NK-92 treated with Interleukin-12 subunit alpha and Interleukin-12 subunit beta, amount 100 ng/mL, for 24 hours (cell line): ENCODE results near the gene BRMS1.
A peak's percentile ranks its signal among the peaks of the same experiment; 100 is the strongest.
"Not testable (repeated sequence)": the region's sequence is repeated elsewhere in the genome, so short reads cannot be mapped to it uniquely, and the experiment has no call there.

Experiments used
- DNase-seq: peaks from one replicate; lab custom pipeline; 2025; lab: John Stamatoyannopoulos, UW

The BRMS1 gene

DNA sequence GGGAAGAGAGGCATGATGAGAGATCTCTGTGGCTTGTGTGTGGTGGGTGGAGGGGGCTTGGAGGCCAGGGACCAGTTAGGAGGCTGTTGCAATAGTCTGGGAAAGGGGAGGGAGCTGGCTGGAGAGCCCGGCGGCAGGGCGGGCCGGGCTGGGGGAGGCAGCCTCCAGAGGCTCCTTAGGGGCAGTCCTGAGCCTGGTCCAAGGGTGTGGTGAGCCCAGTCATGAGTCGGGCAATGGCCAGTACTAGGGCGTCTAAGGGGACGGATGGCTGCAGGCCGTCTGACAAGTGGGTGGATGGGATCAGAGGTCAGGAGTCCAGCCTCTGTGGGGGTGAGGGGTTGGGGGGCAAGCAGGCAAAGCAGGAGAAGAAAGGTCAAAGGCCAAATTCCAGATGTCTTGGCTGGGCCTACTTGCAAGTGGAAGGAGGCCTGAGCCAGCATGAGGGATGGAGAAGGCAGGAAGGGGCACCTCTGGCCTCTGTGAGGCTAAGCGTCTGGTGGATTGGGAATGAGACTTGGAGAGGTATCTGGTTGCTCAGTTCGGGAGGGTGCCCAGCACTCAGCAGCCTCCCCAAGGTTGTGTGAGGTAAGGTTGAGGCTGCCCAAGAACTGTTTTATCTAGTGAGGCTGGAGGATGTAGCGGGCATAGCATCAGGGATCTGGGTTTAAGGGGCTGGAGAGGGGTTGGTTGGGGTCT is 22.0 kb downstream of the BRMS1 start:
- DNase-seq = no peak

DNA sequence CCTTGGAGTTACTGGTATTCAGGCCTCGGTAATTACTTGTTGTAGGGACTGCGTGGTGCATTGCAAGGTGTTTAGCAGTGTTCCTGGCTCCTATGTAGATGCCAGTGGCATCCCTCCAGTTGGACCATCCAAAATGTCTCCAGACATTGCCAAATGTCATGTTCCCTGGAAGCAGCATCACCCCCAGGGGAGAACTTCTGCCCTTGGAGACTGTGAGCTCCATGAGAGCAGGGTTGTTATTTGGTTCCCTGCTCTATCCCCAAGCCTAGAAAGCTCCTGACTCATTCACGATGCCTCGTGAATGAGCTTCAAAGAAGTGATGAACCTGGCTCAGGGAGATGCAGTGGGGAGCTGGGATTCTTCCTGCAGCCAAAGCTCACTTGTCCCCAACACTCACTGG is 23.3 kb downstream of the BRMS1 start:
- no peak for DNase-seq

DNA sequence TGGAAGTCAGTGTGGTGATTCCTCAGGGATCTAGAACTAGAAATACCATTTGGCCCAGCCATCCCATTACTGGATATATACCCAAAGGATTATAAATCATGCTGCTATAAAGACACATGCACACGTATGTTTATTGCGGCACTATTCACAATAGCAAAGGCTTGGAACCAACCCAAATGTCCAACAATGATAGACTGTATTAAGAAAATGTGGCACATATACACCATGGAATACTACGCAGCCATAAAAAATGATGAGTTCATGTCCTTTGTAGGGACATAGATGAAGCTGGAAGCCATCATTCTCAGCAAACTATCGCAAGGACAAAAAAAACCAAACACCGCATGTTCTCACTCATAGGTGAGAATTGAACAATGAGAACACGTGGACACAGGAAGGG is 24.2 kb downstream of the BRMS1 start:
- DNase-seq = not testable (repeated sequence)

DNA sequence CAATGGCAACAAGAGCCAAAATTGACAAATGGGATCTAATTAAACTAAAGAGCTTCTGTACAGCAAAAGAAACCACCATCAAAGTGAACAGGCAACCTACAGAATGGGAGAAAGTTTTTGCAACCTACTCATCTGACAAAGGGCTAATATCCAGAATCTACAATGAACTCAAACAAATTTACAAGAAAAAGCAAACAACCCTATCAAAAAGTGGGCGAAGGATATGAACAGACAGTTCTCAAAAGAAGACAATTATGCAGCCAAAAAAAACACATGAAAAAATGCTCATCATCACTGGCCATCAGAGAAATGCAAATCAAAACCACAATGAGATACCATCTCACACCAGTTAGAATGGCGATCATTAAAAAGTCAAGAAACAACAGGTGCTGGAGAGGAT is 24.6 kb downstream of the BRMS1 start:
- not testable (repeated sequence) for DNase-seq

DNA sequence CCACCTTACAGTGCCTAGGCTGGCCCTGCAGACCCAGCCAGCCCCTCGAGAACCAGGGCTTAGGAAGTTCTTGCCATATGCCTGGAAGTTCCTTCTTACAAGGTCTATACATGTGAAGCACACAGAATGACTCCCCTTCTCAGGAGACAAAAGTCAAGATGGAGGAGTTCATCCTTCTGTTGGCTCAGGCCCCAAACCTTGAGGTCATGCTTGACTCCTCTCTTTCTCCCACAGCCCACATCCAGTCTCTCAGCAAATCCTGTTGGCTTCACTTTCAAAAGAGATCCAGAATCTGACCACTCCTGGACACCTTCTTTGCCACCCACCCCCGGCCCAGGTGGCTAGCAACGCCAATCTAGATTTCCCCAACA is 26.3 kb downstream of the BRMS1 start:
- DNase-seq = no peak

DNA sequence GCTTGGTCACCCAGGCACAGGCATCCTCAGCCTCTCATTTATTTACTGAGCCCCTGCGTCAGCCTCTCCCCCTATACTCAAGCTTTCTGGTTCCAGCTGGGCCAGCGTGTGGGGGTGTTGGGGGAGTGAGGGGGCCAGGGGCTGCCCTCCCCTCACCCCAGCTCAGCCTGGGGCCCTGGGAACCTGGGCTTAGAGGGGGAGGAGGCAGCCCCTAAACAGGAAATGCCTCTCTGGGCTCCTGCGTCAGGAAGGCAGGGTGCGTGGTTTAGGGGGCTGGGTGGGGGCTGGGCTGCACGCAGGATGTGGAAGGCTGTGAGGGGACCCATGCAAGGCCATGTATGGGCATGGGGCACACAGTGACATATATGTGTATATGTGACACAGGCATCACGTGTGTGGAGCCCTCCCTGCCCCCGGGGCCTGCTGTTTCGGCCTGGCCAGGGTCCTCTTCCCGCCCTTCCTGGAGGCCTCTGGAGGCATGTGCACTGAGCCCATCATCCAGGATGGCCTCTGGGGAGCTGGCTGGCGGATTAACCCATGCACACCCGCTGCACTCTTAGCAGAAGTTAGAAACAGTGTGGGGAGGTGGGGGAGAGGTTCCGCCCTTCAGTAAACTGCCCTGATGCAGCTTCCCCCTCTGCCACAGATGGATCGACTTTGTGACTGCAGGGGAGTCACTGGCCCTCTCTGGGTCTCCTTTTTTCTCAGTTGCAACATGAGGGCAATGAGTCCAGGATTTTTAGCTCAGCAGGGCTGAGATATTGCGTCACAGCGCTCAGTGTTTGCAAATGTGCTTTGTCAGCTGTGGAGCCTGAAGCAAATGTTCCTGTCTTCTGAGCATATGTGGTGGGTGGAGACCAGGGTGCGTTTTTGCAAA is 26.9 kb downstream of the BRMS1 start:
- DNase-seq = peak; percentile 71

DNA sequence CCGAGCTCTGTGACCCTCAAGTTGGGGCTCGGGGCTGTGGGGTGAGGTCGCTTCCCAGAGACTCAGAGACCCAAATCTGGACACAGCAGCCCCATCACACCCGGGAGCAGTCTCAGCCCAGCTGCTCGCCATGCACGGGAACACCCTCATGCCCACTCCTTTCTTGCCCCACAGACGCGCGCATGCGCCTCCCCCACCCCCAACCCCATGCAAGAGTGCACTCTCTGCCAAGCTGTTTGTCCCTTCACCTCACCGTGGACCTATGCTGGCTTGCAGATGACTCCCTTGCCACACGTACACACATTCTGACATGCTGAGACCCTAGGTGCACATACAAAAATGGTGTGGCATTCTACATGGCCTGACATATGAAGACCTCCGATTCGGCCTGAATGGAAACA is 27.6 kb downstream of the BRMS1 start:
- no peak for DNase-seq

DNA sequence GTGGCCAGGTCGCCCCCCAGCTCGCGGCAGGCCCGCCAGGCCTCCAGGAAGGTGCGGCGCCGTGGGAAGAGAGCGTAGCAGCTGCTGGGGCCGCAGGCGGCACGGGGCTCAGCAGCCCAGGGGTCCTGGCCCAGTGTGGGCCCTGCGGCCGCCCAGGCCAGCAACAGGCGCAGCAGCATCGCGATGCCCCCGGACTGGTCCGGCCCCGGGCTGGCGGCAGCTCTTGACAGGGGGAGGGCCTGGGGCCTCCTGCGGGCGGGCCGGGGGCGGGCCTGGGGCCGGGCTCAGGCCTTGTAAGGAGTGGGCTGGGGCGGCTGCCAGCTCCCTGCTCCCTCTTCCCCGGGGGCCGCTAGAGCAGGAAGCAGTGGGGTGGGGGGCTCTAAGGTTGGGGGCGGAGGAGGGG is 28.1 kb downstream of the BRMS1 start, which contains the start of gene CD248:
Gene CD248 (minus strand): TSS at position 196 of the 403 bp plus-strand sequence. CDS start 17 bp downstream, at position 179.
- no peak for DNase-seq

DNA sequence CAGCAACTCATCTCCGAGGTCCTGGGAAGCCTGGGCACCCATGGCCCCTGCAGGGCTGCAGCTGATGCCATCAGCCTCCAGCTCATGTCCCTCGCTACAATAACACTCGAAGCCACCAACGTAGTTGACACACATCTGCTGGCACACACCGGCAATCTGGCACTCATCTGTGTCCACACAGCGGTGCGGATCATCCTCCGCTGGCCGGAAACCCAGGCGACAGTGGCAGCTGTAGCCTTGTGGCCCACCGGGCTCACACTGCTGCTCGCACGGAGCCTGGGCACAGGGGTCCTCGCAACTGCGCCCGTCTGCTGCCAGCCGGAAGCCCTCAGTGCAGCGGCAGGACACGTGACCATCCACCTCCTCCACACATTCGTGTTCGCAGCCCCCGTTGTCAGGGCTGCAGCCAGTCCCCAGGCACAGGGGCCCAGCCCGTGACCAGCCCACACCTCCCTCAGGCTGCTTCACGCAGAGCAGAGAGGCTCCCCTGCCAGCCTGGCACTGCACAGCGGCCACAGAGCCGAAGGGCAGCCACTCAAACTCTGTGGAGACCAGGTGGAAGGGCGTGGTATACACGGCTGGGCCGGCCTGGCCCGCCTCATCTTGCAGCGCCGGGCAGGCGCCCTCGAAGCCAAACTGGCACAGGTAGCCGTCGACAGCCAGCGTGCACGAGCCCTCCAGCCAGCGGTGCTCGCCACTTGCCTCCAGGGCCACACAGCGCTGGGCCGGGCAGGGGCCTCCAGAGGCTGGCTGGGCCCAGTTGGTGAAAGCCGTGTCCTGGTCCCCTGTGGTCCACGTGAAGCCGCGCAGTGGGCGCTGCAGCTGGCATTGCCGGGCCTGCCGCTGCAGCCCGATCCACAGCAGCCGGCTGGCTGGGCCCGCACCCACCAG is 28.7 kb downstream of the BRMS1 start:
- no peak for DNase-seq

DNA sequence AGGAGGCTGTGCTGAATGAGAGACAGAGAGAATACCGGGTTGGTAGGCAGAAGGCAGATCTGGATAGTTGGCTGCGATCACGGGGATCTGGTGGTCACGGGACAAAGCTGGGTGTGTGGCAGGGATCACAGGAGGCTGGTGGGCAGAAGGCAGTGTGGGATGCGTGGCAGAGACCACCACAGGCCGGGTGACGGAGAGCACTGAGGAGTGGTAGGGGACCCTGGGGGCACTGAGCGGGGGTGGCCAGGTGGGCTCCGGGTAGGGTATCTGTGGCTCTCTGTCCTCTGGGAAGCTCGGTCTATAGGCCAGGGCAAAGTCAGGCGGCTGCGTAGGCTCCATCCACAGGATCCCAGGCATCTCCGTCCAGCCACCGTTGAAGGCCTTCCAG is 29.4 kb downstream of the BRMS1 start:
- no peak for DNase-seq

DNA sequence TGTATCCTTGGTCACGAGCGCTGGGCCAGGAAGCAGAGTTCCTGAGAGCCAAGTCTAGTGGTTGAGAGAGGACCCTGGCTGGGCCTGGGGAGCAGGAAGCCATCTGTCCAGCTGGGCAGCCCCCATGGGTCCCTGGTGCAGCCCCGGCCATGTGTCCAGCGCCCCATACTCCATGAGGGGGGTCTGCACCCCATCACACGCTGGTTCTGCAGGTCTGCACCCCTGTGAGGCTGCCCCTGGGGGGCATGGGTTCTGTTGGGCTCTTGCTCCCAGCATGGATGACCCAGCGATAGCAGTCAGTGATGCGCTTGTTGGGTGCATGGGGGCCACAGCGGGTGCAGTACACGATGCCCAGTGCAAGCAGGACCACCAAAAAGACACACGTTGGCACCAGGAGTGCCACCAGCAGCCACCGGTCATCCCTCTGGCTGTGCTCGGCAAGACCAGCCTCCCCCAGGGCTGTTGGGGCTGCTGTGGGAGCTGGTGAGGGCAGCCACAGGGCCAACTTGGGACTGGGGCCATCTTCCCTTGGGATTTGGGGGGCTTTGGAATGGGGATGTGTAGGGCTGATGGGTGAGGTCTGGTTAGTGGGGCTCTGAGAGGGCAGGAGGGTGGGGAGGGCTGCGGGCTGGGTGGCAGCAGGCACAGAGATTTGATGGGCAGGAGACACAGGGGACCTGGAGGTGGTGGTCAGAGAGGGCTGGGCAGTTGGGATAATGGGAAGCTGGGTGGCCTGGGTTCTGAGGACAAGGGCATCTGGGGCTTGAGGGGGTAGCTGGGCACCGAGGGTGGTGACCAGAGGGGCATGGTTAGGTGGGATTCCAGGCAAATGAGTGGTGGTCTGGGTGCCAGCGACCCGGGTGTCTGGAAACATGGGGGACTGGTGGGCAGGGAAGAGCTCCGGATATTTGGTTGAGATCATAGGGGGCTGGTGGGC is 30.1 kb downstream of the BRMS1 start:
- DNase-seq = no peak

DNA sequence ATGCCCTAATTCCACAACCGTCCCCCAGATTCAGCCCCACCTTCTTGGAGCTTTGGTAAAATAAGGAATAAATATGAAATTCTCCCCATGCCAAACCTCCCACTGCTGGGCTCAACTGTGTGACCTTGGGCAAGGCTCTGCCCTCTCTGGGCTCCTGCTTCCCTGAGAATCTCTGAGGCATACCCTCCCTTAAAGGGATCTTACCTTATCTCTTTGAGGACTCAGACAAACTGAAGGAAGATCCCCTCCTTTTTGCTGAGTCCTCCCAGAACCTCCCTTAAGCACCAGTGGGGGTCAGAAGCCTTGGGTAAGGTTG is 30.8 kb downstream of the BRMS1 start:
- no peak for DNase-seq

DNA sequence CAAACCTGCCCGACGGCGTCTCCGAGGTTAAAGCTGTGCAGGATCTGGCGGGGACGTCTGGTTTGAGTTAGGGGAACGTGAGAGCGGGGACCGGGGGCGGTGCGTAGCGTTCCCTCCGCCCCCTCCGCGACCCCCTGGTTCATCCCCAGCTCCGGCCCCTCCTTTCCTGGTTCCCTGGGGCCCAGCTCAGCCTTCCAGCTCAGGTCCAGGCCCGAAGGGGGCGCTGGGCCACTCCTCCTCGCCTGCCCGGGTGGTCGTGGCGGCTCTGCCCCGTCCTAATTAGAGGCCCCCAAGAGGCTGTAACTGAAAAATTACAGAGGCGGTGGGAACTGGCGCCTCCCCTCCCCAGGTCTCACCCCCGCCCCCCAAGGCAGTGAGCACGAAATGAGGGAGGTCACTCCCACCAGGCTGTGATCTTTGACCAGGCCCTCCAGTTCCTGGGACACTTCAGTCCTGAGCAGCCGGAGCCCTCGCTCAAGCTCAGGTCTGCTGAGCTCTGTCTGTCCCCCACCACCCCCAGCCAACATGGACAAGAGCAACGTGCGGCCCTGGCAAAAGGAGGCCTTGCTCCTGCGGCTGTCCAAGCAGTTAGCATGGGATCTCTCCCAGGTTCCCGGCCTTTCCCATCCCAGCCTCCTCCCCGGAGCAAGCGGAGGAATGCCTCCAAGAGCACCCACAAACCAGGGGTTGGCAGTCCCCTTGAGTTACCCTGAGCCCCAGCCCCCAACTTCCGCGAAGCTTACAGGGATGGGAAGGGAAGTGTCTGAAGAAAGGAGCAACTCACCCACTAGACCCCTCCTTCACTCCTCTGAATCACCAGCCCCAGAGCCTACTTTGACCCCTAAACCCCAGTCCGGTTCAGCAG is 31.4 kb downstream of the BRMS1 start:
- DNase-seq = no peak

DNA sequence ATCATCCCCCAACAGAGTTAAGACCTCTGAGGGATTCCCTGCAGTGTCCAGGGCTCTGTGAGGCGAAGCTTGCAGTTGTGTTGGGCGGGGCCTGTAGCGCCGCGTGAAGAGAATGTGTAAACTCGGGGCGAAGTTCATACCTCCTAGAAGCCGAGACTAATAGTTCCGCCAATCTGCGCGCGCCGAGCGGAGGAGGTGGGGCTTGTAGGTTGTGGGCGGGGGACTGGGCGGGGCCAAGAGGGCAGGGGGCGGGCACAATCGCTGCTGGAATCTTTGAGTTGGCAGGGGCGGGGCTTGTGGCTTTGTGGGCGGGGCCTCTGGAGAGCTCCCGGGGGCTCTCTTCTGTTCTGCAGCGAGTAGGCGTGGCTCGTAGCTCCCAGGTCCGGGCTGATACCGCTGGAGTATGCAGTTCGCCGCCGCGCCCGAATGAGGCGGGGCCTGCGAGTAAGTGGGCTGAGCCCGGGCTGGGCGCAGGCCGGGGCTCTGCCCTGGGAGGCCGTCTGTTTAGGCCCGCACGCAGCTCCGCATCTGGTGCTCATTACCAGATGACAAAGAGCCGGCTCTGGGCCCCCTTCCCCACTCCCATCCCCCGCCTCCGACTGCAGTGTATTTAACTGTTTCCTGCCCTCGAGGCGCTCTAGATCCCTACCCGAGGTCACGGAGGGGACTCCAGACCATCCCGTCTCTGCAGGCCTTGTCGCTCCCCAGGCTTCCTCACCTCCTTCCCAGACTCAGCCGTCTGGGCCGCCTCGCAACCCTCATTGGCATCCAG is 32.2 kb downstream of the BRMS1 start:
- DNase-seq = no peak

DNA sequence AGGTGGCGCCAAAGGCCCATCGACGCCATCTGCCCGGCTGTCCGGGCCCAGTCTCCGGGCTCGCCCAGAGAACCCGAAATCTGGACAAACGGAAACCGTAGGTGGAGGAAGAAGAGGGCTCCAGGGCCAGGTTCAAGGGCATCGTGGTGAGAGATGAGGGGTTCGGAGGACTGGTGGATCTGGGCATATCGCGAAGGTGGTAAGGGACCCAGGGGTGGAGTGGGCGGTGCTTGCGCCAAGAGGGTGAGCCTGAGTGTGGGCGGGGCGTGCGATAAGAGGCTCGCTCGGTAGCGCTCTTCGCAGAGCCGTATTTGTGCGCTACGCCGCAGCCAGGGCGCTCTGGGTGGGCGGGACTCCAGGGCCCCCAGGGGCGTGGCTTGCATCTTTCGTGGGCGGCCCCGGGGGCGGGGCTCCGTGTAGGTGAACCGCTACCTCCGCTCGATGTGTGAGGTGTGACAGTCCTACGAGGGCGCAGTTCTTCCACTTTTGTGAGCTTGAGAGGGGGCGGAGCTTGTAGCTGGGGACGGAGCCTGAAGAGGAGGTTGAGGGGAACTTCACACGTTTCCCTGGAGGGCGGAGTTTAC is 32.8 kb downstream of the BRMS1 start:
- no peak for DNase-seq

DNA sequence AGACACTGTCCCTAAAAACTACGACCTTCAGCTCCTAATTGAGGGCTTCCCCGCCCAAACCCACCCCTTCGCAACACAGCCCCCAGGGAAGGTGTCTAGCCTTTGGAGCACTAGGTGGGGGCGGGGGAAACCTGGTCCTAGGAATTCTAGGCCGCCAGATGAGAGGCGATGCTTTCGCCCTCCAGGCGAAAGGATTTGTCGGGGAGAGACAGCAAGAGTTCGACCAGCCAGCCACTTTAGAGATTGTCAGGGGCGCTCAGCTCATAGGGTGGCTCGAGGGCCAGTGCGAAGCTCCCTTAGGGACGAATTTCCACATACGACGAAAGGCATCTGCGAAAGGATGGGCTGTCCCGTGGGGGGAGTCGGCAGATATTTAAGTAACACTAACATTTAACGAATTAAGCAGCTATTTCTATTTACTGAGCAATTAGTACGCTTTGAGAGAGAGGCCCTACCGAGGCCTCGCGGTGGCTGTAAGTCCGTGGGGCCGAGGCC is 33.4 kb downstream of the BRMS1 start:
- DNase-seq = no peak

DNA sequence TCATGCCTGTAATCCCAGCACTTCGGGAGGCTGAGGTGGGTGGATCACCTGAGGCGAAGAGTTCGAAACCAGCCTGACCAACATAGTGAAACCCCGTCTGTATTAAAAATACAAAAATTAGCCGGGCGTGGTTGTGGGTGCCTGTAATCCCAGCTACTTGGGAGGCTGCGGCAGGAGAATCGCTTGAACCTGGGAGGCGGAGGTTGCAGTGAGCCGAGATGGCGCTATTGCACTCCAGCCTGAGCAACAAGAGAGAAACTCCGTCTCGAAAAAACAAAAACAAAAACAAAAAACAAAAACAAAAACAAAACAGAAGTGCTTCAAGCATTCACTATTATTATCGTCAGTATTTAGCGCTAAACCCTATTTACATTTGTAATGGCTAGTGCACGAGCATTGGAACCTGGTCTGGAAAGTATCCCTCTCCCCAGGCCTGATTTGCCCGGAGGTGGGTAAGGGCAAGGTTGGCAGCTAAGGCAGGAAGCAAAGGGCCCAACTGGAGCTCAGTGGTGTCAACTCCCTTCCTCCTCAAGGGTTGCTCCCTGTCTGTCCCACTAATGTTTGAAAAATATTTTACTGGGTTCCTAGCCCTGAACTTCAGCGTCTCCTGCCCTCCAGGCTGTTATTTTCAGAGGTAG is 34.0 kb downstream of the BRMS1 start:
- DNase-seq = not testable (repeated sequence)

DNA sequence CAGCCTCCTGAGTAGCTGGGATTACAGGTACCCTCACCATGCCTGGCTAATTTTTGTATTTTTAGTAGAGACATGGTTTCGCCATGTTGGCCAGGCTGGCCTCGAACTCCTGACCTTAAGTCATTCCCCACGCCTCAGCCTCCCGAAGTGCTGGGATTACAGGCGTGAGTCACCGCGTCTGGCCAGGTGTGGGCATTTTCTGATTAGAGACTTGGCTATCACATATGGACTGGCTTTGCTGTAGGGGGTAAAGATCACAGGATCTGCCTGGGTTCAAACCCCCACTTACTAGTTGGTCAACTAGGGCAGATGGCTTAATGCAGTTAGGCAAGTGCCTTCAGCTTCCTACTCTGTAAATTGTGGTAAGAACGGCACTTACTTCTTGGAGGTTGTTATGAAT is 34.6 kb downstream of the BRMS1 start:
- no peak for DNase-seq

DNA sequence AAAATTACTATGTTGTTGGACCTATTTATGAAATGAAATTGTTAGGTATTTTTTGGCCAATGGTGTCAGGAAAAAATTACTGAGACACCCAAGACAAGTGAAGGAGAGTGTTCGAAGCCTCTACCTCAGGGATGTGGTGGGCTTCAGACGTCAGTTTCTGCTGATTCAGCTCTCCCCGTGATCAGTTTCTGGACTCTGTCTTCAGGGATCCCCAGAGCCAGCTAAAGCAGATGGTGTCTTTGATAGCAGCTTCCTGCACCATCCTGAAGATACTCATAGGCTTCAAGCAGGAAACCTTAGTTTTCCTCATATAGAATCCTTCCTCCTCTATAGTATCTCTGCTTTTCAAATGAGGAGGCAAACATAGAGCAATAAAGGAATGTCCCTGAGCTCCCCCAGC is 35.4 kb downstream of the BRMS1 start:
- no peak for DNase-seq
